ENCODE results near the gene CUL1. TPM values are rescaled to one million over a fixed set of nuclear protein-coding genes. Genes with fewer than 3 reads are reported as not detected.

Gene CUL1
- total RNA-seq, 1 donor: 39.8 TPM

- Histone ChIP-seq H3K4me1 (ENCODE audit: insufficient read depth, low read length) (no peaks in the 10 kb centered on the region), H3K27ac (ENCODE audit: low read depth, low read length) (no peak overlapping the region), H3K36me3 (ENCODE audit: insufficient read depth, low read length) (peaks cover 14% of the 10 kb centered on the region), H4K20me1 (ENCODE audit: insufficient read depth, low read length) (peaks cover 12% of the 10 kb centered on the region), H2AFZ (ENCODE audit: low read length) (no peak overlapping the region), H3K4me3 (ENCODE audit: insufficient read depth, low read length) (no peak overlapping the region), H3K27me3 (ENCODE audit: insufficient read depth, low read length) (no peaks in the 10 kb centered on the region), H3K9me3 (ENCODE audit: low read depth, low read length) (no peaks in the 10 kb centered on the region), H3K79me2 (ENCODE audit: insufficient read depth, low read length) (peaks cover 36% of the 10 kb centered on the region), H3K4me2 (ENCODE audit: insufficient read depth, low read length) (no peak overlapping the region)
- peak; percentile 80 for DNase-seq (ENCODE audit: insufficient read length, low spot score, missing footprints)
- TF ChIP-seq, protein P1, sequence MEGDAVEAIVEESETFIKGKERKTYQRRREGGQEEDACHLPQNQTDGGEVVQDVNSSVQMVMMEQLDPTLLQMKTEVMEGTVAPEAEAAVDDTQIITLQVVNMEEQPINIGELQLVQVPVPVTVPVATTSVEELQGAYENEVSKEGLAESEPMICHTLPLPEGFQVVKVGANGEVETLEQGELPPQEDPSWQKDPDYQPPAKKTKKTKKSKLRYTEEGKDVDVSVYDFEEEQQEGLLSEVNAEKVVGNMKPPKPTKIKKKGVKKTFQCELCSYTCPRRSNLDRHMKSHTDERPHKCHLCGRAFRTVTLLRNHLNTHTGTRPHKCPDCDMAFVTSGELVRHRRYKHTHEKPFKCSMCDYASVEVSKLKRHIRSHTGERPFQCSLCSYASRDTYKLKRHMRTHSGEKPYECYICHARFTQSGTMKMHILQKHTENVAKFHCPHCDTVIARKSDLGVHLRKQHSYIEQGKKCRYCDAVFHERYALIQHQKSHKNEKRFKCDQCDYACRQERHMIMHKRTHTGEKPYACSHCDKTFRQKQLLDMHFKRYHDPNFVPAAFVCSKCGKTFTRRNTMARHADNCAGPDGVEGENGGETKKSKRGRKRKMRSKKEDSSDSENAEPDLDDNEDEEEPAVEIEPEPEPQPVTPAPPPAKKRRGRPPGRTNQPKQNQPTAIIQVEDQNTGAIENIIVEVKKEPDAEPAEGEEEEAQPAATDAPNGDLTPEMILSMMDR (IDR thresholded peaks at IDR 0.05; ENCODE audit: extremely low read depth, low read depth, low read length): no peak
Measured at GRCh38 chr7:148753224-148753623, 54.5 kb downstream of the CUL1 start.

GRCh38 chr7:148754912-148755311 is 56.2 kb downstream of the CUL1 start:
- H3K79me2 ChIP-seq (ENCODE audit: insufficient read depth, low read length): peaks cover 31% of the 10 kb centered on the region
- H3K4me1 ChIP-seq (ENCODE audit: insufficient read depth, low read length): no peaks in the 10 kb centered on the region
- H3K4me3 ChIP-seq (ENCODE audit: insufficient read depth, low read length): no peak overlapping the region
- no peak overlapping the region for H3K27ac ChIP-seq (ENCODE audit: low read depth, low read length)
- H3K4me2 ChIP-seq (ENCODE audit: insufficient read depth, low read length): no peak overlapping the region
- H2AFZ ChIP-seq (ENCODE audit: low read length): no peak overlapping the region
- no peaks in the 10 kb centered on the region for H3K27me3 ChIP-seq (ENCODE audit: insufficient read depth, low read length)
- peaks cover 11% of the 10 kb centered on the region for H4K20me1 ChIP-seq (ENCODE audit: insufficient read depth, low read length)
- no peak for DNase-seq (ENCODE audit: insufficient read length, low spot score, missing footprints)
- no peaks in the 10 kb centered on the region for H3K9me3 ChIP-seq (ENCODE audit: low read depth, low read length)
- H3K36me3 ChIP-seq (ENCODE audit: insufficient read depth, low read length): peaks cover 23% of the 10 kb centered on the region
- TF ChIP-seq, protein P1 (IDR thresholded peaks at IDR 0.05; ENCODE audit: extremely low read depth, low read depth, low read length): no peak

DNA sequence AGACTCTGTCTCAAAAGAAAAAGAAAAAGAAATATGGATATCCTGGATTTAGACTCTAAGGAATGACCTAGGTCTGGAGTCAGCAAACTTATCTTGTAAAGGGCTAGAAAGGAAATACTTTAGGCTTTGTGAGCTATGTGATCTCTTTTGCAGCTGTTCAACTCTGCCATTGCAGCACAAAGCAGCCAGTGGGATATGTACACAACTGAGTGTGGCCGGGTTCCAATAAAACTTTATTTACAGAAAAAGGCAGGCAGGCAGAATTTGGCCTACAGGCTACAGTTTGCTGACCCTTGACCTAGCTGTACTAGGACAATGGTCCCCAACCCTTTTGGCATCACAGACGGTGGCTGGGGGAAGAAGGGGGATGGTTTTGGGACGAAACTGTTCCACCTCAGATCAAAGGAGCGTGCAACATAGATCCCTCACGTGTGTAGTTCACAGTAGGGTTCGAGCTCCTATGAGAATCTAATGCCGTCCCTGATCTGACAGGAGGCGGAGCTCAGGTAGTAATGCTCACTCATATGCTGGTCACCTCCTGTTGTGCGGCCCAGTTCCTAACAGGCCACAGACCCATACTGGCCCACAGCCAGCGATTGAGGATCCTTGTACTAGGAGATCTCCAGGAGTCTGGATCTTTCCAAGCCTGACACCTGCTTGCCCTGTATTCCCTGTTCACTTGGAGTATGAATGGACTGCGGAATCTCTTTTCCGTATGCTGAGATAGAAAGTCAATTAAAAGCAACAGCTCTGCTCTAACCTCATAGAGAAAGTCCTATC is 63.0 kb downstream of the CUL1 start:
- H3K4me1 ChIP-seq (ENCODE audit: insufficient read depth, low read length): no peaks in the 10 kb centered on the region
- no peak overlapping the region for H3K4me2 ChIP-seq (ENCODE audit: insufficient read depth, low read length)
- no peak overlapping the region for H2AFZ ChIP-seq (ENCODE audit: low read length)
- H3K4me3 ChIP-seq (ENCODE audit: insufficient read depth, low read length): no peak overlapping the region
- no peak for DNase-seq (ENCODE audit: insufficient read length, low spot score, missing footprints)
- no peaks in the 10 kb centered on the region for H3K27me3 ChIP-seq (ENCODE audit: insufficient read depth, low read length)
- H4K20me1 ChIP-seq (ENCODE audit: insufficient read depth, low read length): no peaks in the 10 kb centered on the region
- H3K36me3 ChIP-seq (ENCODE audit: insufficient read depth, low read length): peaks cover 27% of the 10 kb centered on the region
- TF ChIP-seq, protein P1 (IDR thresholded peaks at IDR 0.05; ENCODE audit: extremely low read depth, low read depth, low read length): no peak
- peaks cover 4% of the 10 kb centered on the region for H3K79me2 ChIP-seq (ENCODE audit: insufficient read depth, low read length)
- H3K9me3 ChIP-seq (ENCODE audit: low read depth, low read length): no peaks in the 10 kb centered on the region
- H3K27ac ChIP-seq (ENCODE audit: low read depth, low read length): no peak overlapping the region

GRCh38 chr7:148763622-148764021 is 64.9 kb downstream of the CUL1 start:
- Histone ChIP-seq H3K4me3 (ENCODE audit: insufficient read depth, low read length) (no peak overlapping the region), H3K4me2 (ENCODE audit: insufficient read depth, low read length) (no peak overlapping the region), H3K79me2 (ENCODE audit: insufficient read depth, low read length) (peaks cover 3% of the 10 kb centered on the region), H3K36me3 (ENCODE audit: insufficient read depth, low read length) (peaks cover 30% of the 10 kb centered on the region), H3K27ac (ENCODE audit: low read depth, low read length) (no peak overlapping the region), H3K4me1 (ENCODE audit: insufficient read depth, low read length) (no peaks in the 10 kb centered on the region), H3K9me3 (ENCODE audit: low read depth, low read length) (no peaks in the 10 kb centered on the region), H2AFZ (ENCODE audit: low read length) (no peak overlapping the region), H3K27me3 (ENCODE audit: insufficient read depth, low read length) (no peaks in the 10 kb centered on the region), H4K20me1 (ENCODE audit: insufficient read depth, low read length) (no peaks in the 10 kb centered on the region)
- TF ChIP-seq, protein P1 (IDR thresholded peaks at IDR 0.05; ENCODE audit: extremely low read depth, low read depth, low read length): no peak
- no peak for DNase-seq (ENCODE audit: insufficient read length, low spot score, missing footprints)

Data from osteoblast (primary cell).